ENCODE measurements around the gene TMEM35B.
"Not testable (repeated sequence)": the region's sequence is repeated elsewhere in the genome, so short reads cannot be mapped to it uniquely, and the experiment has no call there.

Gene TMEM35B

GRCh38 chr1:34946211-34946610 lies 38.9 kb downstream of the TMEM35B start:
- Histone ChIP-seq H3K4me2 (ENCODE audit: low read length) (no peak overlapping the region), H3K36me3 (ENCODE audit: control insufficient read depth, low read length) (no peaks in the 10 kb centered on the region), H3K9me2 (replicated peaks; ENCODE audit: control insufficient read depth, low read length) (no peaks in the 10 kb centered on the region), H3K4me1 (ENCODE audit: control insufficient read depth, low read length) (no peaks in the 10 kb centered on the region), H3K4me3 (ENCODE audit: low read length) (no peak overlapping the region), H3K27ac (ENCODE audit: low read depth, low read length) (no peak overlapping the region), H4K20me1 (ENCODE audit: control insufficient read depth, insufficient read depth, low read depth, low read length) (no peaks in the 10 kb centered on the region), H3K79me2 (ENCODE audit: control insufficient read depth, low read length) (no peaks in the 10 kb centered on the region), H3K27me3 (ENCODE audit: control insufficient read depth, low read length) (peaks cover 10% of the 10 kb centered on the region), H3F3A (ENCODE audit: control insufficient read depth, insufficient read depth) (no peaks in the 10 kb centered on the region), H3K9me3 (ENCODE audit: control insufficient read depth, insufficient read depth, low read length) (no peaks in the 10 kb centered on the region)
- TF ChIP-seq EZH2phosphoT487 (IDR thresholded peaks at IDR 0.05; ENCODE audit: borderline replicate concordance, low read length) (no peak), CTCF (IDR thresholded peaks at IDR 0.05; ENCODE audit: low read depth, low read length, poor library complexity, severe bottlenecking) (no peak)

GRCh38 chr1:34941798-34942197 lies 43.3 kb downstream of the TMEM35B start:
- not testable (repeated sequence) for H3K36me3 ChIP-seq (ENCODE audit: control insufficient read depth, low read length); H3F3A ChIP-seq (ENCODE audit: control insufficient read depth, insufficient read depth); H3K4me1 ChIP-seq (ENCODE audit: control insufficient read depth, low read length); H3K27ac ChIP-seq (ENCODE audit: low read depth, low read length); H3K4me2 ChIP-seq (ENCODE audit: low read length); H3K79me2 ChIP-seq (ENCODE audit: control insufficient read depth, low read length); H3K9me2 ChIP-seq (replicated peaks; ENCODE audit: control insufficient read depth, low read length); H4K20me1 ChIP-seq (ENCODE audit: control insufficient read depth, insufficient read depth, low read depth, low read length); H3K9me3 ChIP-seq (ENCODE audit: control insufficient read depth, insufficient read depth, low read length); H3K4me3 ChIP-seq (ENCODE audit: low read length)
- H3K27me3 ChIP-seq (ENCODE audit: control insufficient read depth, low read length), result peaks cover 18% of the 10 kb centered on the region
